HG02884 (cell line): Measurements from ENCODE around the gene ENHO.

ENCODE experiments used
- ATAC-seq: cut with Tn5 transposase; IDR thresholded peaks from one replicate; pipeline ENCODE4 v1.9.1; 2021; ENCODE audit warnings: mild to moderate bottlenecking, moderate library complexity; ENCODE audit not compliant: unreplicated experiment

ENHO gene

GRCh38 chr9:34508463-34508862 lies 14.3 kb downstream of the ENHO start:
- ATAC-seq: no peak

- ATAC-seq: no peak
These were observed 14.8 kb downstream of the ENHO start for GRCh38 chr9:34507966-34508365.

GRCh38 chr9:34507556-34507955 lies 15.2 kb downstream of the ENHO start:
- ATAC-seq: no peak

- ATAC-seq: no peak
These were observed 16.2 kb downstream of the ENHO start for GRCh38 chr9:34506623-34507022.

GRCh38 chr9:34505370-34506120 lies 17.2 kb downstream of the ENHO start:
- ATAC-seq: no peak

GRCh38 chr9:34503406-34503805 lies 19.4 kb downstream of the ENHO start:
- ATAC-seq: no peak

- ATAC-seq: no peak
These were observed 19.9 kb downstream of the ENHO start for GRCh38 chr9:34502891-34503290.

- no peak for ATAC-seq
These were observed 20.3 kb downstream of the ENHO start for GRCh38 chr9:34502471-34502870.

- ATAC-seq: no peak
These were observed 20.8 kb downstream of the ENHO start for GRCh38 chr9:34501889-34502425.

GRCh38 chr9:34501372-34501771 lies 21.4 kb downstream of the ENHO start:
- no peak for ATAC-seq

GRCh38 chr9:34500623-34501267 lies 22.0 kb downstream of the ENHO start:
- no peak for ATAC-seq

- no peak for ATAC-seq
These were observed 23.7 kb downstream of the ENHO start for GRCh38 chr9:34499076-34499475.

GRCh38 chr9:34498553-34498952 lies 24.2 kb downstream of the ENHO start:
- no peak for ATAC-seq

- no peak for ATAC-seq
These were observed 26.6 kb downstream of the ENHO start for GRCh38 chr9:34496149-34496712.

- ATAC-seq: no peak
These were observed 28.7 kb downstream of the ENHO start for GRCh38 chr9:34493972-34494535.

- ATAC-seq: no peak
These were observed 30.7 kb downstream of the ENHO start for GRCh38 chr9:34492051-34492450.

GRCh38 chr9:34491596-34491995 lies 31.2 kb downstream of the ENHO start:
- ATAC-seq: no peak

- no peak for ATAC-seq
These were observed 32.0 kb downstream of the ENHO start for GRCh38 chr9:34490760-34491159.

GRCh38 chr9:34490360-34490759 lies 32.4 kb downstream of the ENHO start:
- ATAC-seq: no peak

GRCh38 chr9:34486572-34486971 lies 36.2 kb downstream of the ENHO start:
- no peak for ATAC-seq

- no peak for ATAC-seq
These were observed 37.0 kb downstream of the ENHO start for GRCh38 chr9:34485822-34486221.

- no peak for ATAC-seq
These were observed 38.1 kb downstream of the ENHO start for GRCh38 chr9:34484678-34485077.
